Measurements from ENCODE around the gene TP73.
A peak's percentile ranks its signal among the peaks of the same experiment; 100 is the strongest.

Gene TP73

DNA sequence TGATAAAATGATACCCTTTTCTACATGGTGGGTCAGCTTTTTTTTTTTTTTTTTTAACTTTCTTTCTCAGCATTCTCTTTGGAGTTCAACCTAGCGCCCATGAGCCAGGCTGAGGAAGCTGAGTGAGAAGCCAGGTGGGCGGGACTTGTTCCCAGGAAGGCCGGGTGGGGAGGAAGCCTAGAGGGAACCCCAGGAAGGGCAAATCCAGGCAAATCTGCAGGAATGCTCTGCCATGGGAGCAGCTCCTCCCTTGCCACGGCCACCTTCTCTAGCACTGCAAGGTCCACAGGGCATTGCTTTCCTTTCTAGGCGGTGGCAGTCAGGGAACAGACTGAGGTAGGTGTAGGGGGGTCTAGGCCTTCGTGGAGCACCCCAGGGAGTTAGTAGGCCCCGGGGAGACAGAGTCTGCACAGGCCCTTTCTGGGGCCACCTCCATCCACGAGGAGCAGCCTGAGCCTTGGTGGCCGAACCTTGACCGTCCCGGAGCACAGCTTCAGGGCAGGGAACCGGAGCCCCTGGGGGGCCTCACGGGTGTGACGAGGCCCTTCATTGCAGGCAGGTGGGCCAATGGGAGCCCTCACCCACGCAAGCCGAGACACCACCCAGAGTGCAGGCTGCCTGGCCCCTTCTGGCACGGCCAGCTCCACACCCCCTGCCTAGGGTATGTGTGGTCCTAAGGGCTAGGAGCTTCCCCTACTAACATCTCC lies 81.7 kb downstream of the TP73 start:
- Mint-ChIP-seq H3K4me1 (no peaks in the 10 kb centered on the region), H3K27ac (no peak overlapping the region), H3K4me3 (no peak overlapping the region), H3K9me3 (no peaks in the 10 kb centered on the region), H3K36me3 (peaks cover 22% of the 10 kb centered on the region)
- no peak for DNase-seq (ENCODE audit: low spot score in 2 of 2)
- ATAC-seq: no peak

GRCh38 chr1:3734602-3735001 lies 82.3 kb downstream of the TP73 start:
- H3K36me3 Mint-ChIP-seq: peaks cover 22% of the 10 kb centered on the region
- no peak overlapping the region for H3K4me3 Mint-ChIP-seq
- no peaks in the 10 kb centered on the region for H3K4me1 Mint-ChIP-seq
- H3K27ac Mint-ChIP-seq: no peak overlapping the region
- no peak for DNase-seq (ENCODE audit: low spot score in 2 of 2)
- H3K9me3 Mint-ChIP-seq: no peaks in the 10 kb centered on the region
- ATAC-seq: no peak

DNA sequence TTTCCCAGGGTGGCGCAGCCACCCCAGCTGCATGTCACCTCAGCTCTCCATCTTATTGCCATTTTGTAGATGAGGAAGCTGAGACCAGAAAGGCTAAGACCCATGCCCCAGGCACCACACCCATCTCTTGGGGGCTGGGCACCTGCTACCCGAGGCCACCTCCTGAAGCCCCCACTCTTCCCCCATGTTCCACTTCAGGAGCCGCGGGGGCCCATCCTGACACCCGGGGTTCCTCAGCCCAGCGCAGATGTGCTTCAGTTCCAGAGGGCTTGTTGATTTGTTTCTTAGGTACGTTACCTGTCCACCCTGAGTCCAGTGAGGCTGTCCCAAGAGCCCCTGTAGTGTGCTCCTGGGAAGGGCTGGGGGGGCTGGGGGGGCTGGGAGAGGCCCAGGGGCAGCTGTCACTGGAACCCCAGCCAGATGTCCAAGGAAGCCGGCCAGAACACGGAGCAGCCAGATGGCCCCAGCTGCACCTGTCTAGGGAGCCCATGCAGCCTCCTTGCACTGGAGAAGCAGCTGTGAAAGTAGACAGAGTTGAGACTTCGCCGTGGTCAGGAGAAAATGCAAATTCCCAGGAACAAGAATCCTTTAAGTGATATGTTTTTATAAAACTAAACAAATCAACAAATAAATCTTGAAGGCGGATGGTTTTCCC lies 82.8 kb downstream of the TP73 start:
- H3K27ac Mint-ChIP-seq: no peak overlapping the region
- no peaks in the 10 kb centered on the region for H3K9me3 Mint-ChIP-seq
- ATAC-seq (no peak), DNase-seq (ENCODE audit: low spot score in 2 of 2) (no peak)
- no peak overlapping the region for H3K4me3 Mint-ChIP-seq
- peaks cover 22% of the 10 kb centered on the region for H3K36me3 Mint-ChIP-seq
- H3K4me1 Mint-ChIP-seq: no peaks in the 10 kb centered on the region

- no peak overlapping the region for H3K27ac Mint-ChIP-seq
Observed at GRCh38 chr1:3735688-3736087, 83.4 kb downstream of the TP73 start.

DNA sequence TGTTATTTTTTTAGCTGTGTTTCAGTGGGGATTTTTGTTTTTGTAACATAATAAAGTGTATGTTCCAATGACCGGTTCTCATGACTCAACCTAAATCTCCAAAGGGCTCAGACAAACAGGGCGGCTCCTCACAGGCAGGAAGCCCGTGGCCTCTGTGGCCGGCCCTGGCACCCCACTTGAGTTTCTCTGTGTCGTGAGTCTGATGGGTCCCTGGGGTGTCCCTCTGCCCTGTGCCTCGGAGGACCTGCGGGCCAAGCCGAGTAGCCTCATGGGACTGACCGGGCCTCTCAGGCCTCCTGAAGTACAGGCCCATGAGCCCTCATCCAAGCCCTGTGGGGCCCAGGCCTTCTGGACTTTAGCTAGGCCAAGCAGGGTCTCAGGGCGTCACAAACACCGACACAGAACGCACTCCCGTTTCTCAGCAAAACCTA lies 83.8 kb downstream of the TP73 start:
- H3K36me3 Mint-ChIP-seq: peaks cover 22% of the 10 kb centered on the region
- no peak overlapping the region for H3K27ac Mint-ChIP-seq
- no peak overlapping the region for H3K4me3 Mint-ChIP-seq
- DNase-seq (ENCODE audit: low spot score in 2 of 2): no peak
- no peak for ATAC-seq
- H3K9me3 Mint-ChIP-seq: no peaks in the 10 kb centered on the region
- no peaks in the 10 kb centered on the region for H3K4me1 Mint-ChIP-seq

More at GRCh38 chr1:3735688-3736087, 83.4 kb downstream of the TP73 start:
- Mint-ChIP-seq H3K4me1 (no peaks in the 10 kb centered on the region), H3K9me3 (no peaks in the 10 kb centered on the region), H3K36me3 (peaks cover 22% of the 10 kb centered on the region), H3K4me3 (no peak overlapping the region)
- DNase-seq (ENCODE audit: low spot score in 2 of 2): no peak
- no peak for ATAC-seq

DNA sequence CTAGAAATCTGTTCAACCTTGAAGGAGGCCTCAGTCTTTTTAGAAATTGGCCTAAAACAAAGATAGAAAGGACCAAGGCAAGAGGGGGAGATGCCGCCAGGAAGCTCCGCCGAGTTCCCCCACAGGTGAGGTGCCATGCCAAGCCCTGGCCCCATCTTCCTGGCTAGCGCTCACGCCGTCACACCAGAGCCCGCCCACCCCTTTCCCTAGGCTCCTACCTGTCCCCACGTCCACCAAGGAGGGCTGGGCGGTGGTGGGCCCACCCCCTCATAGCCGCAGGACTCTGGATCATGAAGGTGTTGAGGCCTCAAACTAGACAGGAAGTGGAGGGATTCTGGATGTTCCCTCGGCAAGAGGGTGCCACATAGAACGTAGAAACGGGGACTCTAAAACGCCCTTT lies 84.4 kb downstream of the TP73 start:
- Mint-ChIP-seq H3K27ac (no peak overlapping the region), H3K36me3 (peaks cover 22% of the 10 kb centered on the region), H3K4me1 (peaks cover 4% of the 10 kb centered on the region), H3K4me3 (no peak overlapping the region), H3K9me3 (no peaks in the 10 kb centered on the region)
- ATAC-seq (no peak), DNase-seq (ENCODE audit: low spot score in 2 of 2) (no peak)

- Mint-ChIP-seq H3K4me1 (peaks cover 5% of the 10 kb centered on the region), H3K9me3 (no peaks in the 10 kb centered on the region), H3K27ac (no peak overlapping the region), H3K36me3 (peaks cover 22% of the 10 kb centered on the region), H3K4me3 (no peak overlapping the region)
- DNase-seq (ENCODE audit: low spot score in 2 of 2) (no peak), ATAC-seq (no peak)
Observed at GRCh38 chr1:3738943-3739342, 86.6 kb downstream of the TP73 start.

GRCh38 chr1:3740042-3740441 lies 87.7 kb downstream of the TP73 start:
- DNase-seq (ENCODE audit: low spot score in 2 of 2) (no peak), ATAC-seq (no peak)
- Mint-ChIP-seq H3K27ac (no peak overlapping the region), H3K9me3 (no peaks in the 10 kb centered on the region), H3K36me3 (peaks cover 22% of the 10 kb centered on the region), H3K4me3 (no peak overlapping the region), H3K4me1 (peaks cover 12% of the 10 kb centered on the region)

DNA sequence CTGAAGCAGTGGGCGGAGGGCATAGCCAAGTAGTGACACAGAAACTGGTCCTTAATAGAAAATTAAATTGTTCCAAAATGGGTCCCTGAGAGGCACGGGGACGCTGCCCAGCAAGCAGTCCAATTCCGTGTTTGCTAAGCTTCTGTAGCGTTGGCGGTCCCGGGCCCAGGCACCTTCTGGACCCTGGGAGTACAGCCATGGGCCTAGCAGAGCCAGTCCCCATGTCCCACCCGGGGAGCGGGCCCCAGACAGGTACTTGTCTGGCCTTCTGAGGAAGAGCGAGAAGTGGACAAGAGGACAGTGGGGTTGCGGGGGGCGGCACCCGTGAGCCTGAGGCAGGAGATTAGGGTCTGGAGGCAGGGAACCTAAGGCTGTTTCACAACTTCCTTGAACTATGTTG lies 88.4 kb downstream of the TP73 start:
- ATAC-seq: no peak
- DNase-seq (ENCODE audit: low spot score in 2 of 2): no peak
- Mint-ChIP-seq H3K27ac (no peak overlapping the region), H3K4me3 (no peak overlapping the region), H3K36me3 (peaks cover 21% of the 10 kb centered on the region), H3K4me1 (peaks cover 19% of the 10 kb centered on the region), H3K9me3 (no peaks in the 10 kb centered on the region)

GRCh38 chr1:3741566-3742438 lies 89.5 kb downstream of the TP73 start:
- ATAC-seq (no peak), DNase-seq (ENCODE audit: low spot score in 2 of 2) (no peak)
- H3K9me3 Mint-ChIP-seq: no peaks in the 10 kb centered on the region
- peaks cover 11% of the 10 kb centered on the region for H3K36me3 Mint-ChIP-seq
- peaks cover 28% of the 10 kb centered on the region for H3K4me1 Mint-ChIP-seq
- H3K27ac Mint-ChIP-seq: peak overlapping the region; percentile 2
- no peak overlapping the region for H3K4me3 Mint-ChIP-seq

DNA sequence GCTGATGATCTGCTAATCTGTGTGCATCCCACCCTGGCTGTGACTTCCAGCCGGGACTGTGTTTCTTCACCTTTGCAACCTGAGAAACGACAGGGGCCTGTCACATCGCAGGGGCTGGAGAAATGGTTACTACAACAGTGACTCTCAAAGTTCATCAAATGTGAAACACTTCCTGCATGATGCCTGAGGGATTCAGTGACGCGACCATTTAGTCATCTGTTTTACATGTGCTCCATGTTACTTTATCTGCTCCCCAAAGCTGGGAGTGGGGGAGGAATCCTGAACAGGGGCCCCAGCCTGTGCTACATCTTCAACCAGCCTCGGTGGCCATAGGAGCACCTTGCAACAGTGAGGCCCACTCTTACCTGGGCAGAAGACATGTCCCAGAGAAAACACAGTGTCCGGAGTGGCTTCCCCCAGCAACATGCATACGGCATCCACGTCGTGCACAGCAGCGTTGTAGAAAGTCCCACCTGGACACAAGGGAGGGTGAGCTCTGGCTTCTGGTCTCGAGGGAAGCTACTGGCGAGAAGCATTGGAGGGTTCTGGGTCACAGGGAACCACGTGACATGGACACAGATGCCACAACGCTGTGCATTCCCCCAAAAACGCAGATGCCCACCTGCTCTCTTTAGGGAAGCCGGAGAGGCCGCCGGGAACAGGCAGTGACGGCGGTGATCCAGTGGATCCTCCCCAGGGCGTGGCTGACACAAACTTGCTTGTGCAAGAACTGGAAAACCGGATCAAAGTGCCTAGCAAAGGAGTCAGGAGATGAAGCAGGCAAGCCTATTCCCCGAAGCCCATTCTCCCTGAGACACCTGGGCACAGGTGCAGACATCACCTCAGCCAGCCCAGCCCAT lies 90.4 kb downstream of the TP73 start:
- Mint-ChIP-seq H3K27ac (no peak overlapping the region), H3K4me3 (no peak overlapping the region), H3K9me3 (no peaks in the 10 kb centered on the region), H3K36me3 (peaks cover 2% of the 10 kb centered on the region), H3K4me1 (peaks cover 29% of the 10 kb centered on the region)
- ATAC-seq (no peak), DNase-seq (ENCODE audit: low spot score in 2 of 2) (no peak)

- no peak overlapping the region for H3K4me3 Mint-ChIP-seq
- no peaks in the 10 kb centered on the region for H3K36me3 Mint-ChIP-seq
- DNase-seq (ENCODE audit: low spot score in 2 of 2) (no peak), ATAC-seq (no peak)
- H3K4me1 Mint-ChIP-seq: peaks cover 36% of the 10 kb centered on the region
- no peak overlapping the region for H3K27ac Mint-ChIP-seq
- H3K9me3 Mint-ChIP-seq: no peaks in the 10 kb centered on the region
Observed at GRCh38 chr1:3743421-3743820, 91.1 kb downstream of the TP73 start.

- DNase-seq (ENCODE audit: low spot score in 2 of 2): no peak
- no peak for ATAC-seq
- Mint-ChIP-seq H3K9me3 (no peaks in the 10 kb centered on the region), H3K4me1 (peaks cover 37% of the 10 kb centered on the region), H3K36me3 (no peaks in the 10 kb centered on the region), H3K27ac (no peak overlapping the region), H3K4me3 (no peak overlapping the region)
Observed at GRCh38 chr1:3743826-3744225, 91.5 kb downstream of the TP73 start.

GRCh38 chr1:3744646-3745045 lies 92.3 kb downstream of the TP73 start:
- Mint-ChIP-seq H3K9me3 (no peaks in the 10 kb centered on the region), H3K36me3 (no peaks in the 10 kb centered on the region), H3K4me3 (no peak overlapping the region), H3K27ac (peak overlapping the region; percentile 61), H3K4me1 (peaks cover 37% of the 10 kb centered on the region)
- no peak for ATAC-seq
- no peak for DNase-seq (ENCODE audit: low spot score in 2 of 2)

DNA sequence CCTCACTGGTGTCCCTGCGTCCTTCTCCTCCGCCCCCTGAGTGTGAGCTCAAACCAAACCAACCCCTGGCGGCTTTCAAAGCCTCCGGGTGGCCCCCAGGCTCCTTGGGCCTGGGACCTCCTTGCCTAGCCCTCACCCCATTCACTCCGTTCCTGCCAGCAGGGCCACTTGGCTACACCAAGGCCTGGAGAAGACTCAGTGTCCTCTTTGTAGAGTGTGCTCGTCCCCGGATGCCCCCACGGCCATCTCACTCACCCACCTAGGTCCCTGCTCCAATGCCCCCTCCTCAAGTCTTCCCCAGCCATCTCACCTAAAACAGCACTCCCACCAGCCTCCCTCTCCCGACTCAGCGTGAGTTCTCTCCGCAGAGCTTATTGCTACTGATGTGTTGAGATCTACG lies 92.8 kb downstream of the TP73 start:
- Mint-ChIP-seq H3K4me3 (no peak overlapping the region), H3K36me3 (no peaks in the 10 kb centered on the region), H3K9me3 (no peaks in the 10 kb centered on the region), H3K4me1 (peaks cover 37% of the 10 kb centered on the region), H3K27ac (peak overlapping the region; percentile 61)
- ATAC-seq (no peak), DNase-seq (ENCODE audit: low spot score in 2 of 2) (no peak)
